Epithelial cell of proximal tubule (primary cell): ENCODE data around the gene DISC1. TPM values are rescaled to one million over a fixed set of nuclear protein-coding genes. Genes with fewer than 3 reads are reported as not detected.

Experiments used
- DNase-seq: peaks from one replicate; pipeline ENCODE4 v3.0.0-alpha.2; 2011; ENCODE audit warnings: low read depth
- H3K4me3 ChIP-seq: 2 replicates; pipeline ENCODE4 v1.5.1; 2011; ENCODE audit warnings: low read depth, mild to moderate bottlenecking, low read length
- CTCF ChIP-seq: conservative IDR thresholded peaks from 2 replicates; pipeline ENCODE4 v1.5.1; 2012; ENCODE audit warnings: low read depth, mild to moderate bottlenecking, low read length
- total RNA-seq: library from RNA; depleted of rRNA; stranded (reverse); fragments of >200 nt; gene quantifications from 2 replicates; pipeline ENCODE4 v1.2.3, GENCODE V29; 2015

The DISC1 gene
- total RNA-seq, 1 donor from 2014 or later = 3.1 TPM

- DNase-seq = no peak
- no peak for TF ChIP-seq CTCF
- no peak overlapping the region for H3K4me3 ChIP-seq
These were observed 79.5 kb downstream of the DISC1 start for GRCh38 chr1:231705806-231706760.

GRCh38 chr1:231706934-231707333 is 80.3 kb downstream of the DISC1 start:
- no peak for DNase-seq
- H3K4me3 ChIP-seq = no peak overlapping the region
- no peak for TF ChIP-seq CTCF

- no peak overlapping the region for H3K4me3 ChIP-seq
- TF ChIP-seq CTCF = no peak
- no peak for DNase-seq
These were observed 80.8 kb downstream of the DISC1 start for GRCh38 chr1:231707407-231707806.

GRCh38 chr1:231708394-231708793 is 81.8 kb downstream of the DISC1 start:
- DNase-seq = no peak
- H3K4me3 ChIP-seq = no peak overlapping the region
- no peak for TF ChIP-seq CTCF

GRCh38 chr1:231714440-231714839 is 87.8 kb downstream of the DISC1 start:
- TF ChIP-seq CTCF = no peak
- H3K4me3 ChIP-seq = no peak overlapping the region
- no peak for DNase-seq

- no peak for DNase-seq
- no peak for TF ChIP-seq CTCF
- no peak overlapping the region for H3K4me3 ChIP-seq
These were observed 89.5 kb downstream of the DISC1 start for GRCh38 chr1:231715816-231716722.
